Type B pancreatic cell (in vitro differentiated cells): ENCODE measurements around the gene FXYD1. TPM values are rescaled to one million over a fixed set of nuclear protein-coding genes. Genes with fewer than 3 reads are reported as not detected.
A peak's percentile ranks its signal among the peaks of the same experiment; 100 is the strongest.
"Not testable (repeated sequence)": the region's sequence is repeated elsewhere in the genome, so short reads cannot be mapped to it uniquely, and the experiment has no call there.

Source experiments
- DNase-seq: peaks from one replicate; pipeline ENCODE4 v3.0.0; 2021; ENCODE audit warnings: mixed read lengths; ENCODE audit not compliant: unreplicated experiment; ENCODE audit errors: extremely low spot score
- H3K27ac Mint-ChIP-seq: 2 replicates; pipeline ENCODE4 v1.8.0; 2021; ENCODE audit warnings: mild to moderate bottlenecking, mixed read lengths
- H3K27me3 Mint-ChIP-seq: 2 replicates; pipeline ENCODE4 v1.8.0; 2021; ENCODE audit warnings: mixed read lengths
- H3K36me3 Mint-ChIP-seq: 2 replicates; pipeline ENCODE4 v1.8.0; 2021; ENCODE audit warnings: mixed read lengths
- H3K4me1 Mint-ChIP-seq: one replicate; pipeline ENCODE4 v1.8.0; 2021; ENCODE audit warnings: mixed read lengths; ENCODE audit not compliant: unreplicated experiment
- H3K4me3 Mint-ChIP-seq: 2 replicates; pipeline ENCODE4 v1.8.0; 2021; ENCODE audit warnings: mild to moderate bottlenecking, mixed read lengths
- H3K9me3 Mint-ChIP-seq: 2 replicates; pipeline ENCODE4 v1.8.0; 2021; ENCODE audit warnings: mixed read lengths
- CTCF ChIP-seq: fragments of 200-600 bp; sonication (generic); conservative IDR thresholded peaks from 2 replicates; pipeline ENCODE4 v1.5.0; 2021; ENCODE audit warnings: antibody characterized with exemption, mild to moderate bottlenecking
- total RNA-seq: library from RNA; stranded (reverse); gene quantifications from 2 replicates; pipeline ENCODE4 v1.2.1, GENCODE V29; 2021; ENCODE audit warnings: low replicate concordance

Gene FXYD1
- total RNA-seq, 1 donor from 2014 or later, result 5.3 TPM

- no peak for TF ChIP-seq CTCF
- DNase-seq, result no peak
- H3K27me3 Mint-ChIP-seq, result no peaks in the 10 kb centered on the region
- H3K9me3 Mint-ChIP-seq, result peaks cover 6% of the 10 kb centered on the region
- H3K36me3 Mint-ChIP-seq, result no peaks in the 10 kb centered on the region
- no peak overlapping the region for H3K27ac Mint-ChIP-seq
- peaks cover 21% of the 10 kb centered on the region for H3K4me1 Mint-ChIP-seq
- no peak overlapping the region for H3K4me3 Mint-ChIP-seq
Observed at GRCh38 chr19:35127871-35128270, 10.8 kb upstream of the FXYD1 start.

- no peak for TF ChIP-seq CTCF
- Mint-ChIP-seq H3K4me1 (peaks cover 20% of the 10 kb centered on the region), H3K27me3 (no peaks in the 10 kb centered on the region), H3K9me3 (peaks cover 11% of the 10 kb centered on the region), H3K36me3 (no peaks in the 10 kb centered on the region), H3K27ac (no peak overlapping the region), H3K4me3 (no peak overlapping the region)
- DNase-seq, result no peak
Observed at GRCh38 chr19:35128398-35129057, 10.1 kb upstream of the FXYD1 start.

GRCh38 chr19:35129724-35130274 lies 8.8 kb upstream of the FXYD1 start:
- Mint-ChIP-seq H3K4me1 (peaks cover 15% of the 10 kb centered on the region), H3K27ac (peak overlapping the region; percentile 60), H3K9me3 (peaks cover 11% of the 10 kb centered on the region)
- H3K36me3 Mint-ChIP-seq, H3K4me3 Mint-ChIP-seq, DNase-seq, H3K27me3 Mint-ChIP-seq: not testable (repeated sequence)

GRCh38 chr19:35130761-35131720 lies 7.6 kb upstream of the FXYD1 start:
- H3K27me3 Mint-ChIP-seq, result no peaks in the 10 kb centered on the region
- peaks cover 17% of the 10 kb centered on the region for H3K4me1 Mint-ChIP-seq
- H3K4me3 Mint-ChIP-seq, result no peak overlapping the region
- no peaks in the 10 kb centered on the region for H3K36me3 Mint-ChIP-seq
- TF ChIP-seq CTCF, result no peak
- no peak overlapping the region for H3K27ac Mint-ChIP-seq
- H3K9me3 Mint-ChIP-seq, result peaks cover 11% of the 10 kb centered on the region
- DNase-seq, result no peak

- Mint-ChIP-seq H3K27ac (no peak overlapping the region), H3K36me3 (no peaks in the 10 kb centered on the region), H3K4me3 (no peak overlapping the region), H3K9me3 (peaks cover 11% of the 10 kb centered on the region), H3K4me1 (peaks cover 20% of the 10 kb centered on the region), H3K27me3 (no peaks in the 10 kb centered on the region)
- TF ChIP-seq CTCF, result no peak
- DNase-seq, result no peak
Observed at GRCh38 chr19:35132254-35132653, 6.4 kb upstream of the FXYD1 start.

GRCh38 chr19:35133826-35134225 lies 4.8 kb upstream of the FXYD1 start:
- H3K27ac Mint-ChIP-seq, result no peak overlapping the region
- DNase-seq, result no peak
- H3K36me3 Mint-ChIP-seq, result no peaks in the 10 kb centered on the region
- H3K27me3 Mint-ChIP-seq, result peaks cover 5% of the 10 kb centered on the region
- no peak for TF ChIP-seq CTCF
- H3K4me1 Mint-ChIP-seq, result peaks cover 28% of the 10 kb centered on the region
- no peak overlapping the region for H3K4me3 Mint-ChIP-seq
- peaks cover 11% of the 10 kb centered on the region for H3K9me3 Mint-ChIP-seq
